KG1 (cell line): ENCODE measurements around the gene RBM18.

Experiments used
- DNase-seq: peaks from one replicate; lab custom pipeline; 2025; lab: John Stamatoyannopoulos, UW

Gene RBM18

DNA sequence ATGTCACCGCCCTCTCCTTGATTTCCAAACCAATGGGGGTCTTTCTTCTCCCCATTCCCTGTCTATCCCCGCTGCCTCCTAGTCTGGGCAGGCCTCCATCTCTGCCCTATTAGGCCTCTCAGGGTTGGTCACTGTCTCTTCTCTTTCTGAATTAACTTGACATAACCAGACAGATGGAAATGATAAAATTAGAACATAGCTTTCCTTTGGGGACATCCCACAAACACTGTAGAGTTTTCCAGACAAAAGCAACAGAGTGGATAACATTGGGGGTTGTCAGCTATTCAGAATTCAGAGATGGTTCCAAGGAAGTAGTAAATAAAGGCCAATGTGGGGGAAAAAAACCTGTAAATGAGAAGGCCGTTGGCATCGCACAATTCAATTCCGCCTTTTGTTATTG lies 60.6 kb downstream of the RBM18 start:
- DNase-seq: no peak

GRCh38 chr9:122202111-122202510 lies 62.5 kb downstream of the RBM18 start:
- DNase-seq: no peak

- no peak for DNase-seq
These were observed 63.0 kb downstream of the RBM18 start for GRCh38 chr9:122201641-122202040.

DNA sequence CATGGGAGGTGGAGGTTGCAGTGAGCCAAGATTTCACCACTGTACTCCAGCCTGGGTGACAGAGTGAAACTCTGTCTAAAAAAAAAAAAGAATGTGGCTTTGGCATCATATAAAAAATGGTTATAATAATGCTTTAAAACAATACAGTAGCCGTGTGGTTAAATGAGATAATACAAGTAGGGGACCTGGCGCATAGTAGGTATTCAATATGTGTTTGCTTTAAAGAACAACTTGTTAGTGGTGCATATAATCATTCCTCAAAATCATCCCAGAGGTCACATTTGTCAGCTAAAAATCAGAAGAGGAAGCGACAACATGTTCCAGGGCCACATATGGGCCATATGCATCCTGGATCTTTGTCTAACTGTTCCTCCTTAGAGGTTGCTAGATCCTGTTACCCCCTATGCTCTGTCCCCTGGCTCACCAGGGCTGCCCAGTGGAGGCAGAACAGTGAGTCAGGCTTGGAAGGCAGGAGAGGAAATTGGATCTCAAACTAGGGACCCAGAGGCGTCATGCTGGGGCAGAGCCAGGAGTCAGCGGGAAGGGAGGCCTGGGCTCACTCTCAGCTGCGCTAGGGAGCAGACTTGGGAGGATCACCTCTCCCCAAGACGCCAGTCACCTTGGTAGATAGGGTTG lies 63.6 kb downstream of the RBM18 start:
- DNase-seq: no peak

- DNase-seq: no peak
These were observed 66.8 kb downstream of the RBM18 start for GRCh38 chr9:122197882-122198281.

DNA sequence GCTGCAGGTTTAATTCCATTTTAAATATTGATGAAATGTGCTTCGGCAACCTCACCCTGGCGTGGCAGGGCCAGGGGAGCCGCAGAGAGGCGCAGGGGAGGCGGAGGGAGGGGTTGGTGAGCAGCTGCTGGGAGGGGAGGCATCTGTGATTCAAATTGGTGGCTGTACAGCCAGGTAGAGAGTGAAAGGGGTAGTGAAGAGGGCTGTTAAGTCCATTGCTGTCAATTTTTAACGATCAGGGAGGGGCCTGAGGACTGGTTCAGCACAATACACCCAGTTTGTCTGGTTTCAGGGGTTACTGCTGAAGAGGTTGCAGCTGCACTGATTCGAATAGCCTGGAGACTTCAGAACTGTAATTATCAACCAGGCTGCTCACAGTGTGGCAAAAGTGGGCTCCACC lies 67.2 kb downstream of the RBM18 start:
- DNase-seq: no peak

GRCh38 chr9:122195875-122196274 lies 68.8 kb downstream of the RBM18 start:
- no peak for DNase-seq

- DNase-seq: no peak
These were observed 71.0 kb downstream of the RBM18 start for GRCh38 chr9:122193651-122194050.

GRCh38 chr9:122192914-122193525 lies 71.6 kb downstream of the RBM18 start:
- DNase-seq: no peak

DNA sequence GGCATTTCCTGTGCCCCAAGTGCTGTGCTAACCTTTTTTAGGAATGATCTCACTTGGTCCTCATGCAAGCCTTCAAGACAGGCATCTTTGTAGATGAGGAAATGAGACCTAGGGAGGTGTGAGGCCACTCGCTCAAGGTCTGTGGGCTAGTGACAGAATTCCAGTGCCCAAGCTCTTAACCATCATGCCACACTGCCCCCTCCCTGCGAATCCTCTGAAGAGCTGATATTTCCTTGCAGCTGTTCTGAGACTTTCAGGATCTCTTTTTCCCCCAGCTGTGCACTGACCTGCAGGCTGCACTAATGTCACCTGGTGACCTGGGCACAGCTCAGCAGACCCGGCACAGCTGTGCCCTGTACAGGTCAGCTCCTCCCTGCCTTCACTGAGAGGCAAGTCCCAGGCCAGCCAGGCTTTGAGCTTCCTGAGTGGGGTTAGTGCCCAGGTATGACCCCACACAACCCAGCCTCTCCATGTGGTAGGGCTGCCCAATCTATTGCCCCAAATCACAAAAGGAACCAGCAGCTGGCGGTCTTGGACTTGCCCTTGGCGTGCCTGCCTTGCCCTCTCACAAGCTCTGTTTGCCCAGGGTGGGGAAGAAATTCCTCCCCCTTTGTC lies 72.3 kb downstream of the RBM18 start:
- DNase-seq: no peak

GRCh38 chr9:122191584-122191983 lies 73.1 kb downstream of the RBM18 start:
- no peak for DNase-seq

- no peak for DNase-seq
These were observed 73.9 kb downstream of the RBM18 start for GRCh38 chr9:122190597-122191381.

DNA sequence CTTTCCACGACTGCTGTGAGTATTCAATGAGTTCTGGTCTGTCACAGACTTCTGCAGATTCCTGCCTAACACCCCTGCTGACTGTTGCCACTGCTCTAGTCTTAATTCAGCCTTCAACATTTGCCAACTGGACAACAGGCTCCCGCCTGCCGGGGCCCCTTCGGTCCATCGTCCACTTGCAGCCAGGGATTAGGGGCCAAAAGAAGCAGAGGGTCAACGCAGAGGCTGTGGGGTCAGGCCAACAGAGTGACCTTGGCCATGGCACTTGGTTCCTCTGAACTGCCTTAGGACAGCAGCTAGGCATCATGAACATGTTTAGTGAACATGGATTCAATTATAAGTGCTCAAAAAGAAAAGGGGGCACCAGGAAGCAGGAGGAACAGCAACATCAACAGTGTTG lies 76.3 kb downstream of the RBM18 start:
- no peak for DNase-seq
